ENCODE data around the gene DNAJB6.

DNAJB6 gene

DNA sequence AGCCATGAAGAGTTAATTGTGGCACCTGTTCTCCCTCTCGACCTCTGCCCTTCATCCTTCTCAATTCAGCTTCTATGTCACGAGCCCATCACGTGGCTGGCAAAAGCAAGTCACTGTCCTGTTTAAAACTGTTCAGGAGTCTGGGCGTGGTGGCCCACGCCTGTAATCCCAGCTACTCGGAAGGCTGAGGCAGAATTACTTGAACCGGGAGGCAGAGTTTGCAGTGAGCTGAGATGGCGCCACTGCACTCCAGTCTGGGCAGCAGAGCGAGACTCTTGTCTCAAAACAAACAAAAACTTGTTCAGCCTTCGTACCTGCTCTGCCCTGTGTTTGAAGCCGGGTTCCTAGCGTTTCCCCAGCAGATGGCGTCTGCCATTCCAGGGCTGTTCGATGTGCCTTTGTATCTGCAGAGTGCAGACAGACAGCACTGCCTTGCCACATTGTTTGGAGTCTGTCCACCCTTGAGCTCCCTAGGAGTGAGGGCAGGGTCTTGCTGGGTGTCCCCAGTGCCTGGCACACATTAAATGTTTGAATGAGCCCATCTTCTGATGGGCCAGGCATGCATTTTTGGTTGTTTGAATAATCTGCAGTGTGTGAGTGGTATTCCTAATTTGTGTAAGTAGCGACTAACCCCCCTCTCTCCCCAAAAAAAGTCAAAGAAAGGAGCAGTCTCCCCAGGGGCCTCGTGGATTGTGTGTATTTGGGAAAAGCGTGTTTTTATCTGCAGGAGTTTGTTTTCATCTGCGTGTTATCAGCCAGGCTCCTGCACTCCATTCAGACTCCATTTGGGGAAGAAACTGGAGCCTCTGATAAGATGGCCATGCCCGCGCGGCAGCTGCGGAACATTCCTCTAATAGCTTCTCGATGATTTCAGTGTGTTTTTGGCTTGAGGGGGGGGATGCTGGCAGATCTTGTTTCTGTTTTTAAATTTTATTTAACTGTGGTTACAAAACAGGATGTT, 61.2 kb downstream of the DNAJB6 start:
- peak; percentile 47 for DNase-seq

DNA sequence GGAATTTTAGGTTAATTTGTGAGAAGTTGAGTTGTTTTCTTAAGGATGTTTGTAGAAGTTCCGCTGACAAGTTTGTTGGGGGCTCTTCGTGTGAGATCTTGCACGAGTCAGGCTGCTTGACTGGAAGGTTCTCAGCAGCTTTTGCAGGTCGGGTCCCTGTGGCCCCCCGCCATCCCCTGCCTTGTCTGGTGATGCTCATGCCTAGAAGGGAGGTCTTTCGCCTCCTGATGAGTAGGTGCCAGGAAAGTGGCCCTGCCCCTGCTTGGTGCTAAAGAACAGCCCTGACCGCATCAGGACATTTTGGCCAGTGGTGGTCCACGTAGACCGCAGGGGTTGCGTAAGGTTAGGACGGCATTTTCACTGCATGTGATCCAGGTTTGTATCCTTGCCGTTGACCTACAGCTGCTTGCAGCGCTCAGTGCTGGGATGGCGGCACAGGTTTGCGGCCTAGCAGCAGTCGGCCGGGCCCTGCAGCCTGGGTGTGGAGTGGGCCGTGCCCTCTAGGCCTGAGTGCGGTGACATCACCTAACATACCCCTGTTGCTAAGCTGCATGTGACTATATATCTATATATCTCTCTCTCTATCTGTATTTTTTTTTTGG, 62.4 kb downstream of the DNAJB6 start:
- no peak for DNase-seq

- no peak for DNase-seq
Measured at GRCh38 chr7:157400171-157400860, 63.5 kb downstream of the DNAJB6 start.

GRCh38 chr7:157401567-157402387, 65.0 kb downstream of the DNAJB6 start:
- DNase-seq, result no peak

DNA sequence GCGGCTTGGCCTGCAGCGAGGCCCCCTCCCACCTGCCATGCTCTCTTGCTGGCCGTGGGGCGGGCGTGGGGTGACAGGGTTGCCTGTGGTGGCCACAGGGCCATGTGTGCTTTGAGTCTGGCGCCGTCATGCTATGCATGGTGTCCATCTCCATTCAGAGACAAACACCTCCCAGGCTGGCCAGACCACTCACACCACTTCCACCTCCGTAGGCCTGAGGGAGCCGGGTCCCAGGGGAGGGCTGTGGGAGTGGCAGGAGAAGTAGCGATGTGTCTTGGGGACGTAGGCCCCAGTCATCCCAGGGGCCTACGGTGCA, 65.5 kb downstream of the DNAJB6 start:
- no peak for DNase-seq

- DNase-seq, result no peak
Measured at GRCh38 chr7:157402911-157403534, 66.2 kb downstream of the DNAJB6 start.

GRCh38 chr7:157403646-157404401, 67.0 kb downstream of the DNAJB6 start:
- DNase-seq, result no peak

DNA sequence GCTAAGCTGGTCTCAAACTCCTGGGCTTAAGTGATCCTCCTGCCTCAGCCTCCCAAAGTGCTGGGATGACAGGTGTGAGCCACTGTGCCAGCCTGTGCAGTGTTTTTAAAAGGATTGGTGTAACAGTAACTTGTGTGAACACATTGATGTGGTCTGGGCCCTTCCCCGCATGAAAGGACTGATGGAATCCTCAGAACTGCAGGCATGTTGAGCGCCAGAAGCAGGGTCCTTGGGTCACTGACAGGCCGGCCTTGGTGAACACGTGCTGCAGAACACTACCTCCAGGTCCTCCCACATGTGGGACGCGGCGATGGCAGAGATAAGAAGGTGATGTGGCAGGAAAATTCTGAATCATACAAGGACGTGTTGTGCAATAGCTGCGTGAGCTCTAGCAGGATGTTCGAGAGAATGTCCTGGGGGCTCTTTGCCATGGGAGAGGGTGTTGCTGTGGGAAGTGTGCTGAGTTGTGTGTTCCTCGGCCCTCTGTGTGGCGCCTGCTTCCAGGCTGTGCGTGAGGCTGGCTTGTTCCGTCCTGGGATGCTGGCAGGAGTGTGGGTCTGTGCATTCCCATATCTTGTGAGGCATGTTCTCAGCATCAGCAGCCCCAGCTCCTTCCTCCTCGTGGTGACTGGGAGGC, 68.2 kb downstream of the DNAJB6 start:
- no peak for DNase-seq

GRCh38 chr7:157405501-157405900, 68.7 kb downstream of the DNAJB6 start:
- no peak for DNase-seq

DNA sequence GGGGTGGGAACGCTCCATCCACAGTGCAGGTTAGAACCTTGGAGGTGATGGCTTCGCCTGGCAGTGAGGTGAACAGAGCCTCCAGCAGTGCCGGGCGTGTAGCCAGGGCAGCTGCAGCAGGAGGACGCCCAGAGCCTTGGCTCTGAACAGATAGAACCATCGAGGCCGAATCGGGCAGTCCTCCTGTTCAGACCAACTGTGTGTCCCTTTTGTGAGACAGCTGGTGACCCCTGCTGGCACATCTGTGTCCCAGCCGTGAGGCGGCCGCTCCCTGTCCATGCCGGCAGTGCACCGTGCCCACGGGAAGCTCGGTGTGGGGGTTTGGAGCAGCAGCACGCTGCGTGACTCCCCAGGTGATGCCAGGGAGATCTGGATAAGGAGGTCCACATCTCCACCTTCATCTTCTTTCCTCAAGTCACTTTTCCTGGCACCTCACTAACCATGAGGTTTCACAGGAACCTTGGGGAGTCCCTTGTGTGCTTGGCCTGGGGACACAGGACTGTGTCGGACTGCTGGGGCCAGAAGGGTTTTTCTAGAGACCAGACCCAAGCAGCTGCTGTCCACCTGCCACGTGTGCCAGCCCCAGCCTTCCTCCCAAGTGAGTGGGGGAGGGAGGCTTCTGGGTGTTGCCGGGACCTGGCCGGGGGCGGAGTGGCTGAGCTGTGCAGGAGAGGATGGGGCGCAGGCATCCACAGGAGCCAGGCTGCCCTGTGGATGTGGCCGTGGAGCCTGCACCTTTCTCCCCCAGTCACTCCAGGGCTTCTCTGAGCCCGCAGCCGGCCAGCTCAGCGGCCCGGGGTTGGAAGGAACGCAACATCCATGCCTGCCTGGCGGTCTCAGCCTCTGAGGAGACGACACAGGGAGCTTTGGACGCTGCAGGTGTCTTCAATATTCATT, 69.4 kb downstream of the DNAJB6 start:
- no peak for DNase-seq

- DNase-seq, result no peak
Measured at GRCh38 chr7:157406971-157407370, 70.2 kb downstream of the DNAJB6 start.

- no peak for DNase-seq
Measured at GRCh38 chr7:157407512-157408257, 70.9 kb downstream of the DNAJB6 start.

DNA sequence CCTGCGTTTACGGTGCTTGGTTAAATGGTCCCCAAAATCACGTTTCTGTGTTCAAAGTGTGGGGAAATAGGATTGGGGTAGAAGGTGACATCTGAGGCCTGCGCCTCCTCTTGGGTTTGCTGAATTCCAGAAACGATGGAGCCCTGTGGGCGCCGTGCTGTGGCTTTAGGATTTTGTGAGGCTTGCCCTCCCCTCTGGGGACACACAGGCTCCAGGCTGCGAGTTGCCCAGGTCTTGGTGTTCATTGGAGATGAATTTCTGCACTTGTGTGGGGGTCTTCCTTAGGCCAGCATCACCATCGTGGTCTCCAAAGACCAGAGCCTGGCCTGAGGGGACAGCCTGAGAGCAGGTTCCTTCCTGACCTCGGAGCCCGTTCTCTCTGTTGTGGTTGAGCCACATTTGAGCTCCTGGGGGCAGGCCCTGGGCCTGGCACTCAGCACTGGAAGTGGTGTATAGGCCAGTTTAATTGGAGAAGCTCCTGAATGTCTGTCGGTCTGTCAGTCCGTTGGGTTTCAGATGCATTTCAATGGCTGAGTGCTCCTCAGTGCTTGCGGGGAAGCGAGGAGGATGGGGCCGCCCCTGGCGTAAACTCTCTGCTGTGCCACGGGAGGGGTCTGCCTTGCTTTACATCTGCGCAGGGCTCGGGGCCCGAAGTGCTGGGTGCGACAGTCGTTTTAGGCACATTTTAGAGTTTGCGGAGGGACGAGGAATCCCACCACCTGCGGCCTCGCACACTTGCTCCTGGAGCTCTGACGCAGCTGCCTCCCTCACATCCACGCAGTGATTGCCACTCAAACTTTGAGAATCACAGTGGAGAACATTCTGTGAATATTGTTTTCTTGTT, 71.7 kb downstream of the DNAJB6 start:
- no peak for DNase-seq

- DNase-seq, result no peak
Measured at GRCh38 chr7:157409149-157409752, 72.4 kb downstream of the DNAJB6 start.

DNA sequence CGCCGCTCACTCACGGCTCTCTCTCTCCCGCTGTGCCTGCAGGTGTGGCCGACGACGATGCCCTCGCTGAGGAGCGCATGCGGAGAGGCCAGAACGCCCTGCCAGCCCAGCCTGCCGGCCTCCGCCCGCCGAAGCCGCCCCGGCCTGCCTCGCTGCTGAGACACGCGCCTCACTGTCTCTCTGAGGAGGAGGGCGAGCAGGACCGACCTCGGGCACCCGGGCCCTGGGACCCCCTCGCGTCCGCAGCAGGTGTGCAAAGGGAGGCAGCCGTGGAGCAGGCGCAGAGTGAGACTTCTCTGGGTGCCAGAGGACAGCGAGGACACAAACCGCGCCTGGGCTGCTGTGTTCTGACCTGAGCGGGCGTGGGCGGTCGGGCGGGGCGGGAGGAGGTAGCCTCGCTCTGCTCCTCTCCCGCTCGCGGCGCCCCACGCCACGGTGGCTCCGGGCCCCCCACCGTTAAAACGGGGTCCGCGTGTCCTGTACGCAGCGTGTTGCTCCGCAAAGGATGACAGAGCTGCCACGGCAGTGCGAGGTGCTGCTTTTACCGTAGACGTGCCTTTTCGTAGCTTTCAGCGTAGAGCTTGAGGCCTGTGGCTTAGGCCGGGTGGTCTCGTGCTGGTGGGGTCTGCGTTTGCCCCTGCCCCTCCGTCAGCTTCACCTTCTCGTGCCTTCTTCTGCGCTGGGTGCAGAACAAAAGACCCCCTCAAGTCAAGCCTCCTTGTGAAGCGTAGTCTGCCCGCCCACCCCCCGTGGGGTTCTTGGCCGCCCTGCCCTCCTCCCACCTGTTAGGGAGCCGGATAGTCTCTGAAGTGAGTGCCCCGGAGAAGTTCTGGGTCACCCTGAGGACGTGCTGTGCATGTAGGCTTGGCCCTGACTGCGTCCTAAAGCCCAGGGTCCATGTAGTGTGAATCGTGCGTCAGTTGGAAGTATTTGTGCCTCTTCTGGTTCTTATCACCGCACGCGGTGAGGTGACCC, 73.2 kb downstream of the DNAJB6 start:
- DNase-seq, result no peak

DNA sequence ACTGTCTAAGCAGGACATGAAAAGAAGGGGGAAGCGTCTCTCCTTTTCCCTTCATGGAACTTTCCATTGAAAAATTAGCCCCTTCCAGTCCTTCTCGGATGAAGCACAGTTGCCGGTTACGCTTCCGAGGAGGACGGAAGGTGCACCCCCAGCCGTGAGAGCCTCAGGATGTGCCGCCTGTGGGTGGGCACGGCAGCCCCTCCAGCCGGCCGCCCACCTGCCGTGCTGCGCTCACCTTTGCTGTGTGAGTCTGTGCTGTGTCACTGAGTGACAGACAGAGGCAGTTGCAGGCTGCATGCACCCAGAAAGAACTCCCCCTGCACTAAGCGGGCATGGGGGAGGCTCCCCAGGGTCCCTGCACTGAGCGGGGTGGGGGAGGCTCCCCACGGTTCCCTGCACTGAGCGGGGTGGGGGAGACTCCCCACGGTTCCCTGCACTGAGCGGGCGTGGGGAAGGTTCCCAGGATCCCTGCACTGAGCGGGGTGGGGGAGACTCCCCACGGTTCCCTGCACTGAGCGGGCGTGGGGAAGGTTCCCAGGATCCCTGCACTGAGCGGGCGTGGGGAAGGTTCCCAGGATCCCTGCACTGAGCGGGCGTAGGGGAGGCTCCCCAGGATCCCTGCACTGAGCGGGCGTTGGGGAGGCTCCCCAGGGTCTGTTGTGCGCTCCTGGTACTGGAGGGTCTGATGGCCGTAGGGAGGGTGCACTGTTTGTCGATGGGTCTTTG, 74.2 kb downstream of the DNAJB6 start:
- DNase-seq, result no peak

Data from NCI-H69 (cell line).